ENCODE data around the gene ALDH3A2.
"Not testable (repeated sequence)": the region's sequence is repeated elsewhere in the genome, so short reads cannot be mapped to it uniquely, and the experiment has no call there.

ALDH3A2 gene

GRCh38 chr17:19647697-19648474, 665 bp upstream of the ALDH3A2 start:
- in situ Hi-C loops (cut with MboI; ENCODE audit: low sequenced_read_pairs), result loop anchor here (25.0 kb wide), 1 partner anchor 136 kb away; no protein-coding TSS in a partner anchor

- in situ Hi-C loops (cut with MboI; ENCODE audit: low sequenced_read_pairs), result loop anchor here (25.0 kb wide), 1 partner anchor 137 kb away; no protein-coding TSS in a partner anchor
These were observed 657 bp downstream of the ALDH3A2 start for GRCh38 chr17:19649274-19649541.

- in situ Hi-C loops (cut with MboI; ENCODE audit: low sequenced_read_pairs), result no loop called here
These were observed 2.3 kb downstream of the ALDH3A2 start for GRCh38 chr17:19650826-19651225.

GRCh38 chr17:19651451-19652238, 3.1 kb downstream of the ALDH3A2 start:
- in situ Hi-C loops (cut with MboI; ENCODE audit: low sequenced_read_pairs), result no loop called here

- in situ Hi-C loops (cut with MboI; ENCODE audit: low sequenced_read_pairs), result no loop called here
These were observed 4.0 kb downstream of the ALDH3A2 start for GRCh38 chr17:19652595-19652994.

- in situ Hi-C loops (cut with MboI; ENCODE audit: low sequenced_read_pairs), result no loop called here
These were observed 5.9 kb downstream of the ALDH3A2 start for GRCh38 chr17:19654342-19654886.

GRCh38 chr17:19654896-19655295, 6.3 kb downstream of the ALDH3A2 start:
- in situ Hi-C loops (cut with MboI; ENCODE audit: low sequenced_read_pairs), result no loop called here

- in situ Hi-C loops (cut with MboI; ENCODE audit: low sequenced_read_pairs), result no loop called here
These were observed 7.8 kb downstream of the ALDH3A2 start for GRCh38 chr17:19656336-19656735.

- in situ Hi-C loops (cut with MboI; ENCODE audit: low sequenced_read_pairs), result no loop called here
These were observed 8.5 kb downstream of the ALDH3A2 start for GRCh38 chr17:19656851-19657581.

- in situ Hi-C loops (cut with MboI; ENCODE audit: low sequenced_read_pairs), result no loop called here
These were observed 11.0 kb downstream of the ALDH3A2 start for GRCh38 chr17:19659366-19660177.

GRCh38 chr17:19660219-19660870, 11.8 kb downstream of the ALDH3A2 start:
- in situ Hi-C loops (cut with MboI; ENCODE audit: low sequenced_read_pairs), result no loop called here

GRCh38 chr17:19661121-19661520, 12.6 kb downstream of the ALDH3A2 start:
- in situ Hi-C loops (cut with MboI; ENCODE audit: low sequenced_read_pairs), result no loop called here

- in situ Hi-C loops (cut with MboI; ENCODE audit: low sequenced_read_pairs), result no loop called here
These were observed 14.5 kb downstream of the ALDH3A2 start for GRCh38 chr17:19663097-19663496.

- in situ Hi-C loops (cut with MboI; ENCODE audit: low sequenced_read_pairs), result no loop called here
These were observed 15.7 kb downstream of the ALDH3A2 start for GRCh38 chr17:19664136-19664820.

- in situ Hi-C loops (cut with MboI; ENCODE audit: low sequenced_read_pairs), result no loop called here
These were observed 16.2 kb downstream of the ALDH3A2 start for GRCh38 chr17:19664821-19665181.

- in situ Hi-C loops (cut with MboI; ENCODE audit: low sequenced_read_pairs), result not testable (repeated sequence)
These were observed 21.1 kb downstream of the ALDH3A2 start for GRCh38 chr17:19669680-19670079.

GRCh38 chr17:19670908-19671307, 22.4 kb downstream of the ALDH3A2 start:
- in situ Hi-C loops (cut with MboI; ENCODE audit: low sequenced_read_pairs), result no loop called here

- in situ Hi-C loops (cut with MboI; ENCODE audit: low sequenced_read_pairs), result no loop called here
These were observed 22.9 kb downstream of the ALDH3A2 start for GRCh38 chr17:19671433-19671832.

- in situ Hi-C loops (cut with MboI; ENCODE audit: low sequenced_read_pairs), result no loop called here
These were observed 23.6 kb downstream of the ALDH3A2 start for GRCh38 chr17:19672009-19672750.

Measured in HL-60/S4 treated with retinoic acid at 250 ng/mL for 4 days and 3 days (cell line).